Amygdala (tissue), 56 donors: ENCODE results near the gene NUBP2.
"Not testable (repeated sequence)": the region's sequence is repeated elsewhere in the genome, so short reads cannot be mapped to it uniquely, and the experiment has no call there.

ENCODE experiments used
- DNase-seq, 56 donors: peaks; one replicate each; lab custom pipeline; 2025; lab: John Stamatoyannopoulos, UW

NUBP2 gene

GRCh38 chr16:1793578-1794220 lies 10.9 kb downstream of the NUBP2 start, which contains the start of gene IGFALS:
Gene IGFALS, minus strand, starts transcription at chr16:1793705. Its CDS starts 53 bp downstream, at chr16:1793652.
- DNase-seq, result no peak

- DNase-seq, result no peak
Observed at GRCh38 chr16:1794221-1794871, 11.6 kb downstream of the NUBP2 start.

- no peak for DNase-seq
Observed at GRCh38 chr16:1794908-1795666, 12.3 kb downstream of the NUBP2 start.

- DNase-seq, result not testable (repeated sequence)
Observed at GRCh38 chr16:1799263-1799662, 16.5 kb downstream of the NUBP2 start.

GRCh38 chr16:1800701-1801100 lies 17.9 kb downstream of the NUBP2 start:
- no peak for DNase-seq

GRCh38 chr16:1807626-1808025 lies 24.9 kb downstream of the NUBP2 start:
- DNase-seq, result no peak

GRCh38 chr16:1808691-1809090 lies 25.9 kb downstream of the NUBP2 start:
- no peak for DNase-seq

GRCh38 chr16:1809281-1809801 lies 26.6 kb downstream of the NUBP2 start:
- no peak for DNase-seq

GRCh38 chr16:1810106-1810505 lies 27.3 kb downstream of the NUBP2 start:
- DNase-seq, result no peak

- no peak for DNase-seq
Observed at GRCh38 chr16:1810536-1810935, 27.8 kb downstream of the NUBP2 start.

GRCh38 chr16:1812732-1813163 lies 30.0 kb downstream of the NUBP2 start:
- peak in 40 of 56 donors; percentile 1 to 74 (median 42) for DNase-seq

GRCh38 chr16:1815461-1815860 lies 32.7 kb downstream of the NUBP2 start:
- no peak for DNase-seq

- DNase-seq, result no peak
Observed at GRCh38 chr16:1816396-1817275, 33.9 kb downstream of the NUBP2 start.

- DNase-seq, result no peak
Observed at GRCh38 chr16:1817276-1817589, 34.5 kb downstream of the NUBP2 start.

GRCh38 chr16:1817716-1818115 lies 35.0 kb downstream of the NUBP2 start:
- DNase-seq, result no peak

- DNase-seq, result no peak
Observed at GRCh38 chr16:1818204-1818872, 35.6 kb downstream of the NUBP2 start.

GRCh38 chr16:1818873-1819525 lies 36.2 kb downstream of the NUBP2 start:
- no peak for DNase-seq

- DNase-seq, result no peak
Observed at GRCh38 chr16:1819611-1820010, 36.9 kb downstream of the NUBP2 start.
